NCI-H69 (cell line): ENCODE measurements around the gene KLK6.

Source experiments
- DNase-seq: peaks from one replicate; lab custom pipeline; 2025; lab: John Stamatoyannopoulos, UW

Gene KLK6

DNA sequence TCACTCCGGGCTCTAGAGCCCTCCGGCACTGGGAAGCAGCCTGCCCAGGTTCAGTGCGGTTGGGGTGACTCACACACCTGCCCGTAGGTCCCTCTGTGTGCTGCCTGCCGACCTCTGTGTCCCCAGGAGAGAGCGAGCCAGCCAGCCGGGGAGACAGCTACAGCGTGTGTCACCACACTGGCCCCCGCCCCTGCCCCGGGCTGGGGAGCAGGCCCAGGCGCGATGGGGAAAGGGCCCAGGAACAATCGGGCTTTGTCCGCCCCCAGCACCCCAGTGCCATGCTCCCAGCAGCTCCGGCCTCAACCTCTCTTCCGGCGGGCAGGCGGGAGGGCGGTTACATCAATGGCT is at the start of gene KLK6:
Gene KLK6, minus strand, starts transcription at position 179 of the 348 bp plus-strand sequence. CDS start 1,487 bp downstream, outside the sequence.
- no peak for DNase-seq

DNA sequence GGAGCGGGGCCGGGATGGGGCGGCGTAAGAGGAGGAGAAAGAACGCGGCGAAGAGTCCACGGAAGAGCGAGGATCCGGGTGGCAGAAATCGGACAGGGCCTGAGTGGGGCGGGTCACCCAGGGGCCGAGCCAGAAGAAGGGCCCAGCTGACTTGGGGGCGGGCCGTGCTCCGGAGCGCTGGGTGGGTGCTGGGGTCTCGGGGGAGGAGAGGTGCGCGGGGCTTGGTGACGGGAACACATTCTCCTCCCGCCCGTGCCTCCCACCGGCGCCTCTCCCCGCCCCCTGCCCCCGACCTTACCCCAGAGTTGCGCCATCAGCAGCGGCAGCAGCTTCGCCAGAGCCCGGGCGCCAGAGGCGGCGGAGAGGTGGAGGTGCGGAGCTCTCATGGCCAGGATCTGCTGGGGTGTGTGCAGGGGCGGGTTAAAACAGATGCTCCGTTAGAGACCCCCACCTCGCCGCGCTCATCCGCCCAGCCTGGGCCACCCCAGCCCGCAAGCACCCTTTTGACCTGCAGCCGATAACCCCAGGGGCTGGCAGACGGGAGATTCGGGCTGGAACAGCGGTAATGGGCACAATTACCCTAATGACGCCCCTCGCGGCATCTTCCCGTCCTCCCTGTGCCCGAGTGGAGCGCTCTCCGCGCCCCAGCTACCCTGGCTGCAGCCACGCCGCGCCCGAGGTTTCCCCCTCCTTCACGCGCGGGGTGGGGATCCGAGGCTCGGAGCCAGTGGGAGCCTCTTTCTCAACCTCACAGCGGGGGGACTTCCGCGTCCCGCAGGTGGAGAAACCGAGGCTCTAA is 49.6 kb upstream of the KLK6 start:
- DNase-seq, result peak; percentile 39

DNA sequence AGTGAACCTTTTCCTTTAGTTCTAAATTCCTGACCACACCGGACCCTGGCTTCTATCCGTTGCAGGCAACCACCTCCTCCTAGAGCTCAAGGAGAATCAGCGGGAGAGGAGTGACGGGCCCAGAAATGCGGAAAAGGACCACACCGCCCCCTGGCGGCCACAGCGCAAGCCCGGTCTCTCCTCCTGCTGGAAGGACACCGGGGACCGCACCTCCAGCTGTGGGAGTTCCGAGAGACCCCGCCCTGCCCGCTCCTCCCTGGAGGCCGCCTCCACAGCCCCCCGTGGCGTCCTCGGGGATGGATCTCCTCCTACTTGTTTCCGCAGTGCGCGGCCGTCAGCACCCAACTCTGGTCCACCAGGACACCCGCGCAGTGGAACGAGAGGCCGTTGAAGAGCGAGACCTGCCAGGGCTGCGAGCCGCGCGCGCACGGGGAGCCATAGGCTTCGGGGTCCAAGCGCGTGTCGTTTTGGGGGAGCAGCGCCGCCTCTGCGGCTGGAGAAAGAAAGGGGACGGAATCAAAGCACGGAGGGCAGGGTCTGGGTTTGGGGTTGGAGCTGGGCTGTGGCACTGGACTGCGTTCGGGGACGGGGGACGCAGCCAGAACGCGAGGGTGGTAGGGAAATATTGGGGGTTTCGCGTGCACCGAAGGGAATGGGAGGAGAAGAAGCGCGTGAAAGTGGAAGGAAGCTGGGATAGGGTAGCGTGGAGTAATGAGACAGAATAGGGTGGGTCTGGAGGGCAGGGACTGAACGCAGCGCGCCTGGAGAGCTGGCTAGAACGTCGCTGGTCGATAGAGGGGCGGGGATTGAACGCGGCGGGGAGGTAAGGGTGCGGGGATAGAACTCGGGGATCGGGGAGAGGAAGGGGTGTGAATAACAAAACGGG is 47.6 kb upstream of the KLK6 start:
- peak; percentile 71 for DNase-seq

DNA sequence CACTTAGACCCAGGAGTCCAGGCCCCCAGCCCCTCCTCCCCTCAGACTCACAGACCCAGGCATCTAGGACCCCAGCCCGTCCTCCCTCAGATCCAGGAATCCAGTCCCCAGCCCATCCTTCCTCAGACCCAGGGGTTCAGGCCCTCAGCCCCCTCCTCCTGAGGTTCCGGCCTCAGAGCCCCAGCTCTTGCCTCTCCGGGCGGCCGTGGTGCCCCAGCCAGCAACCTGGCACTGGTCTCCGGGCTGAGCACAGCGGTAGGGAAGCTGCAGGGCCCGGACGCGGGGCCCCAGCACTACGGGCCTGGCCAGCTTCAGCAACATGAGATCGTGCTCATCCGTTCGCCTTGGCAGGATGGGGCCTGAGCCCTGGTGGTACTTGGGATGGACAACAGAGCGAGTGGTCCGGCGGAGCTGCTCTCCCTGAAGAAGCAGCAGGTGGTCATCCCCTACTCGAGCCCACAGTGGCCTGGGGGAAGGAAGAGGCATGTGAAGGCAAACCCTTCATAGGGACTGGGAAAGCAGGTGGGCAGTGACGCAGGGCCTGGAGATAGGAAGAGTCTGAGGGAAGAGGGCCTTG is 46.4 kb upstream of the KLK6 start:
- no peak for DNase-seq

DNA sequence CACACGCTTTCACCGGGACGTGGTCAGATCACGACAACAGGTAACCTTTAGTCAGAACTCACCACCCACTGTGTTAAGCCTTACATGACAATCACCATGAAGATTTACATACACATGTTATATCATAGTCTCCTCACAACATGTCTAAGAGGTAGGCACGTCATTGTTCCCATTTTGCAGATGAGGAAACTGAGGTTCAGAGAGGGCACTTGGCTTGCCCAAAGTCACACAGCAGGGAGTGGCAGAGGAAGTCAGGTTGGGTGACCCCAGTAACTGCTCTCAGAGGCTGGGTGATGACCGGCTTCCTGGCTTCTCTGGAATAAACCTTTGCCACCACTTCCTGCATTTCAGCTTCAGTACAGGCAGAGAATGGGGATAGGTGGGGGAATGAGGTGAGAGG is 44.9 kb upstream of the KLK6 start:
- DNase-seq, result no peak

DNA sequence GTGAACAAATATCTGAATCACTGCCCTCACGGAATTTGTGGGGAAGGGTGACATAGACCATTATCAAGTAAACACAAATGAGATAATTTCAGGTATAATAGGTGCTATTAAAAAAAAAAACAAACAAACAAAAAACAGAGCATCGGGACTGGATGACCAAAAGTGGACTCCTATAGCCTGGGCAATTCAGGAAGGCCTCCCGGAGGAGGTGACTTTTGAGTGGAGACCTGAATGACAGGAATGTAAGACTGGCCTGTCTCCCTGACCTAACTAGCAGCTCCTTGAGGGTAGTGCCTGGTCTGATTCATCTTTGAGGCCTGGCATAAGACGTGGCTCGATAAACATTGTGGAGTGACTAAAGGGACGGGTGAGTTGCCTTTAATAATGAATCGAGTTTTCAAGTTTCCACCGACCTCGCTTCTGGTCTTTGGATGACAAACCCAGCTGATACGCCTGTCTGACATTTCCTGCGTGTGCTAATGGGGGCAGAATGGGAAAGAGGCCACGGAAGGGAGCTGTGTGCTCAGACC is 43.3 kb upstream of the KLK6 start:
- DNase-seq, result no peak

DNA sequence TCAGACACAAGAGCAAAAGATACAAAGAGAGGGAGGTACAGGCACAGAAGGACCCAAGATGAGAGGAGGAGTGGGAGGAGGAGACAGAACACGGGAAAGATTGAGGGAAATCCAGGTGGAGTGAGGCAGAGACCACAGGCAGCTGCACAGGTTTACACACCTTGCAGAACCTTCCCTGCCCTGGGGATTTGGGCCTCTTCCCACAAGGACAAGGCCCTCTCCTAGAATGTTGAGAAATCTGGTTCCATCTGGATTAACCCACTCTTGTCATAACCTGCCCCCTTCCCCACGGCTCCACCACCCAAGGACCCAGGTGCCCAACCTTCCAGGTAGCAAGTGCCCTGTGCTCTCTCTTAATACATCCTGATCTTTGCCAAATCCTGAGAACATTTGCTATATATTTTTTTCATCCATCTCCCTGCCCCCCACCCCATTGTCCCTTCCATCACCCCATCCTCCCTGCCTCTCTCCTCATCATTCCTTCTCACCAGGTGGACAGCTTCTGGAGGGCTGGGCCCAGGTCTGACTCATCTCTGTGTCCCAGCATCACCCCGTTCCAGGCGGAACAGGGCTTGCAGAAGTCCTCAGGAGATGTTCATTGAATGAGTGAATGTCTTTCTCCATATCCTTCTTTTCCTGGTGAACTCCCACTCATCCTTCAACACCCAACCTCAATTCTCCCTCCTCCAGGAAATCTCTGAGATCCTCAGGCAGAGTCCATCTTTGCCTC is 40.8 kb upstream of the KLK6 start:
- DNase-seq, result no peak

DNA sequence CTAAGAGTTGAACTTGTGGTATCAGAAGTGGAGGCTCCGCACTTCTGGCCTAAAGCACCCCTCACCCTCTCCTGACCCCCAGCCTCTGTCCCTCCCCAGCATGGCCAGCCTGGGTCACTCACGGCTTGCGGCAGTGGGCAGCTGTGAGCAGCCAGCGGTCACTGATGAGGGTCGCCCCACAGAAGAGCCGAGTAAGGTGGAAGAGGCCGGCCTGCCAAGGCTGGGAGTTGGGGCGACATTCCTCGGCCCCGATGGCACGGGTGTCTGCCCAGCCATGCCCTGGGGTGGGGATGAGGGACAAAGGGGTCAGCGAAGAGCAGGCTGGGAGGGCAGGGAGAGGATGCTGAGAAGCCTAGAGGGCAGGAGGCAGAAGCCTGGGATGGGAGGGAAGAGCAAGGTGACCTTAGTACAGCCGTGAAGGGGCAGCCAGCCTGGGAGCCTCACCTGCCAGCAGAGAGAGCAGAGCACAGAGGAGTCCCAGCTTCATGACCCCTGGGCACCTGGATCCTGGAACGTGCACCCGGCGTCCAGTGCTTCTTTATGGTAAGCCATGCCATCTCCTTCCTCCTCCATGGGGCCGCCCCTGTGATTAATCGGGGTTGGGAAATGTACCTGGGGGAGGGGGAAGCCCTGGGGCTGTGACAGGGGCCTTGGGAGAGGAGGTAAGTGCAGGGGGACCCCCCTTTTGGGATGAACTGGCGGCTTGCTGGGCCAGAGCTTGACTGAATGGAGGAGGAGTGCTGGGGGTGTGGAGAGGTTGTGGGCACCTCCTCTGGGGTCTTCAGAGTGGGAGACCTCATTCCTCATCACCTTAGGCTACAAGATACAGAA is 39.9 kb upstream of the KLK6 start:
- DNase-seq, result no peak

DNA sequence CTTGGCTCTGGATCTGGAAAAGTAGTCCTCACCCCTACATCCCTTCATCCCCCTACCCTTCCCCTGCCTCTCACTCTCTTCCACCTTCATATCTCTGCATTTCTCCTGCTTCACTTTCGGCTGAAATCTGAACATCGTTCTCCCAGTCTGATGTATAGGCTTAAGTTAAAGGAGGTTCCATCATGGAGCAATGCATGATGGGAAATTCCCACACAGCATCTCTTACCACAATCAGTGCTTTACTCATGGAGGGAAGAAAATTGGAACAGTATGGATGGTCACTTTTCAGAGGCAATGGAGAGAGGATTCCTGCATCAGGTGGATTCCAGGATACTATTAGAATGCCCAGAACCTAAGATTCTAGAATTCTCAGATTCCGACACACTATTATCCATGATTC is 38.1 kb upstream of the KLK6 start:
- DNase-seq, result no peak

DNA sequence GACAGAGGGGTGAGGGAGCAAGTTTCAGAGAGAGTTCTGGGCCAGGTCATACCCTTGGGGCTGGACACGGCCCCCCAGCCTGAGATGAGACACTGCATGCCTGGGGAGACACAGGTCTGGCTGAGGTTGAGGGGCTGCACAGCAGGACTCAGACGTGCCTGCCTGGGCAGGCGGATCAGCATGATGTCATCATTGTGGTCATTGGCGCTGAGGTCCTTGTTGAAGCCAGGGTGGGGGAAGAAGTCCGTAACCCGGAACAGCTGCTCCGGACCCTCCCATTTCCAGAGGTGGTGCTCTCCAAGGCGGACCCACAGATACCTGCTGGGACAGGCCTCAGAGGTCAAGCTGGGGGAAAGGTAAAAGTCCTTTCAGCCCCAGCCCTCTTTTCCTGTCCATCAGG is 37.0 kb upstream of the KLK6 start:
- DNase-seq, result no peak

DNA sequence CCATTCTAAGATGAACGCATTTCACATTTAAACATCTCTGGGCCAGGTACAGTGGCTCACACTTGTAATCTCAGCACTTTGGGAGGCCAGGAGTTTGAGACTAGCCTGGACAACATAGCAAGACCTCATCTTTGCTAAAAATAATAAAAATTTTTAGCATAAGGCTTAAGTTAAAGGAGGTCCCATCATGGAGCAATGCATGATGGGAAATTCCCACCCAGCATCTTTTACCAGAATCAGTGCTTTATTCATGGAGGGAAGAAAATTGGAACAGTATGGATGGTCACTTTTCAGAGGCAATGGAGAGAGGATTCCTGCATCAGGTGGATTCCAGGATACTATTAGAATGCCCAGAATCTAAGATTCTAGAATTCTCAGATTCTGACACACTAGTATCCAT is 35.9 kb upstream of the KLK6 start:
- DNase-seq, result no peak

DNA sequence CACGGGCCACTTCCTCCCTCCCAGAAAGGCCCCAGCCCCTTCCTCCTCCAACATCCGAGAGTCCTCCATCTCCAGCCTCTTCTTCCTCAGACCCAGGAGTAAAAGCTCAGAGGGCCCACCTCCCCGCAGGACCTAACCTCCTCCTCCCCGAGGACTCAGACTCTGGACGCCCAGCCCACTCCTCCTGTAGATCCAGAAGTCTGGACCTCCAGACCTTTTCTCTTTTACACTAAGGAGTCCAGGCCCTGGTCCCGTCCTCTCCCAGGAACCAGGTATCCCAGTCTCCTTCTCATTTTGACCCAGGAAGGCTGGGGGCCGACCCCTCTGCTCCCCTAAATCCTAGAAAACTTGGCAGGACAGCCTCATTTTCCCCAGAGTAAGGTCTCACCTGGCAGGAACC is 33.9 kb upstream of the KLK6 start:
- no peak for DNase-seq

DNA sequence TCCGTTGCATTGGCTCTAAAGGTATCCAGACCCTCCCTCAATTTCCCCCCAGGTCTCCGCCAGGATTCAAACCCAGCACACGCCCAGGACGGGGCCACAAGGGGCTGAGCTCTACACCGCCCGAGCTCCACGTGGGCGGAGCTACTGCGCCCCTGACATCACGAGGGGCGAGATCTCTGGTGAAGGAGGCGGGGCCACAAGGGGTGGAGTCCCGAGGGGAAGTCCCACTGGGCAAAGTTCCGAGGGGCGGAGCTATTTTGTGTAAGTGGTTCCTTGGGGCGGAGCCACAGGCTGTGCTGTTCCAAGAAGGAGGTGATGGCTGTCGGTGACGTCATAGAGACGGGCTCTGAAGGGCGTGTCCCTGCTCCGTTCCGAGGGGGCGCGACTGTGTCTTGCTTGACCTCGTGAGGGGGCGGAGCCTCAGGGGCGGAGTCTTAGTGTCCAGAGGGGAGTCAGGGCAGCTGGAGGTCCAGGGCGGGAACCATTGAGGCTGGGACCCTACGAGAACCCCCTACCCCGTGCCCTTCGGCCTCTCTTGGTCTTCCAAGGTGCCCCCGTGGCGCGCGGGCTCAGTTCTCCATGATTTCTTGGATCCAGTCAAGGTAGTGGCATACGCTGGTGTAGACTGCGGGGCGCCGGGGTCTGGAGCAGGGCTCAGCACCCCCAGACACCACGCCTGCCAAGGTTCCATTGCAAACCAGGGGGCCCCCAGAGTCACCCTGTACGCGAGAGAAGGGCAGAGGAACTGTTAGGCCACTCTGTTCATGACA is 33.3 kb upstream of the KLK6 start:
- DNase-seq, result peak; percentile 52

DNA sequence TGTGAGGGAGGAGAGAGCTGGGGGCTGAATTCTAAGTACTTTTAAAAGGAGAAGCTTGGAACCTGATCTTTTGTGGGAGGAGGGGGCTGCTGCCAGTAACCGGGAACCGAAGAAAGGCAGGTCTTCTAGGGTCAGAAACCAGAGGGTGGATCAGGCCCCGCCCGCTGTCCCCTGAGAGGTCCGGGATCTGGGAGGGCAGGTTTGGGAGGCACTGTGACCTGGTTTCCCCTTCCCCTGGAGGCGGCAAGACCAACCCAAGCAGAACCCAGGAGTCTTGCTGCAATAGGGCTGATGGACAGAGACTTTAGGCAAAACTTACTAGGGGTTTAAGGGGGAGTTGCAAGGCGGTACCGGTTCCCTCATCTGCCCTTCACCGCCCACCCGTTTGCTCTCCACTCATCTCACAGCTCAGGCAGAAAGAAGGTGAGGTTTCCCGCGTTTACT is 32.7 kb upstream of the KLK6 start:
- DNase-seq, result no peak

DNA sequence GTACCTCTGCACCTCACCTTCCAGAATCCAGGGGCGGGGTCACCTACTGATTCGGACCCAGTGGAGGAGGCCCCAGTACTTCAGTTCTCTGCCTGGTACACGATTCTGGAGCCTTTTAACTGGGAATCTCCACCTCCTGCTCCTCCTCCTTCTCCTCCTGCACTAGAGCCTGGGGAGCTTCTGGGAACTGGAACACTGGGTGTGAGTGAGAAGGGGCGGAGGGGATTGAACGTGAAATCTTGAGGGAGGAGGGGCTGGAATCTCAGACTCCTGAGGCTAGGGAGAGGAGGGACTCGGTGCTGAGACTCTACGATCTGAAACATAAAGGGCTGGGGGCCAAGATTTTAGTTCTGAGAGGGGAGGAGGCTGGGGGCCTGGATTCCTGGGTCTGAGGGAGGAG is 32.1 kb upstream of the KLK6 start, which contains the start of gene KLK8:
Gene KLK8, minus strand, starts transcription at position 90 of the 400 bp plus-strand sequence. CDS start 437 bp downstream, outside the sequence.
- no peak for DNase-seq

DNA sequence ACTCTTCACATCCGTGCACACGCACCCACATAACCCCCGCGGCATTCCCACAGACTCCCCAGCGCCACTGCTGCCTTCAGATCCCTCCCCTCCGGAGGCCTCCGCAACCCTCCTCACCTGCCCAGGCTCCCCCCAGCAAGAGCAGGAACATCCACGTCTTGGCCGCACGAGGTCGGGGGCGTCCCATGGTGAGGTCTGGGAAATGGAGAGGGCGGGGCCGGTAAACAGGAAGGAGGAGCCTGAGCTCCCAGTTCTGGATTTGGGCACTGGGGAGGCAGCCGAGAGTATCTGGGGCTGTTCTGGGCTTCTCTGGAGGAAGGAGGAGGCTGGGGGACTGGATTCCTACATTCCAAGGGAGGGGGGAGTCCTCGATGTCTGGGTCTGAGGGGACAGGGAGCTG is 31.6 kb upstream of the KLK6 start:
- no peak for DNase-seq

DNA sequence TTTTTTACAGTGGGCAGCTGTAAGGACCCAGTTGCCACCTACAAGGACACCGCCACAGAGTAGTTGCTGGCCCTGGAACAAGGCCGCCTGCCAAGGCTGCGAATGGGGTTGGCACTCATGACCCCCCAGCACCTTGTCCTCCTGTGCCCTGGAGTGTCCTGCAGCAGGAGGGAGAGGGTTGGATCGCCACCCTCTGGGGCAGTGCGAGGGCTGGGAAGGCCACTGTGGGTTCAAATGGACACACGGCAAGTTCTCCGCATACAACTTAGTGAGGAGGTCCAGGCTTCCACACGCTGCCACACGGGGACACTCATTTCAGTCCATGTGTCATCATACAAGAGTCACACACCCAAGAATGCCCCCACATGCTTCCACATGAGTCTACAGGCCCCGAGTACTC is 31.0 kb upstream of the KLK6 start:
- no peak for DNase-seq

DNA sequence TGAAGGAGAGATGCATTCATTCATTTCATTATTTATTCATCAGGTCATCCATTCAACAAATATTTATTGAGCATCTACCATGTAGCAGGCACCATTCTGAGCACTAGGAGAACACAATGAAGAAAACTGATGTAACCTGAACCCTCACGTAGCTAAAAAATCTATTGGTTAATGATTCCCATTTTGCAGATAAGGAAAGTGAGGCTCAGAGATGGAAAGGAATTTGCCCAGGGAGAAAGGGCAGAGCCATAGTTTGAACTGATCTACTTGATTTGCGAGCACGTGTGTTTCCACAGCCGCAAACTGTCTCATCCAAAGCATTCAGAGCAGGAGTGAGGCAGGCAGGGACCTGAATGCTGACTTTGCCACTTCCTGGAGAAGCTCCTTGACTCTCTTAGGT is 29.3 kb upstream of the KLK6 start:
- no peak for DNase-seq

DNA sequence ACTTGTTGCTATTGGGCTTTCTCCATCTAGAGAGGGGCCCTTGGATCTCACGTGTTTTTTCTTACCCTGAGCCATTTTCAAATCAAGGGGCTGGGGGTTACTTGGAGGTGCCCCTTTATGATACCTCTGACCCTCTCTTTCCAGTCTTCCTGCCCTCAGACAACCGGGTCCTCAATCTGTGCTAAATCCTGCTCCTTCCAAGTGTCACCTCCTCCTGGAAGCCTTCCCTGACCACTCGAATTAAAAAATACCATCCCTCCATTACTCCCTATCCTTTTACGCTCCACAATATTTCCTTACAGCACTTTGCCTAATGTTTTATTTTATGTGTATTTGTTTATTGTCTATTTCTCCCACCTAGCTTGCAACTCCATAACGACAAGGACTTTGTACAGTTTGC is 28.7 kb upstream of the KLK6 start:
- no peak for DNase-seq

DNA sequence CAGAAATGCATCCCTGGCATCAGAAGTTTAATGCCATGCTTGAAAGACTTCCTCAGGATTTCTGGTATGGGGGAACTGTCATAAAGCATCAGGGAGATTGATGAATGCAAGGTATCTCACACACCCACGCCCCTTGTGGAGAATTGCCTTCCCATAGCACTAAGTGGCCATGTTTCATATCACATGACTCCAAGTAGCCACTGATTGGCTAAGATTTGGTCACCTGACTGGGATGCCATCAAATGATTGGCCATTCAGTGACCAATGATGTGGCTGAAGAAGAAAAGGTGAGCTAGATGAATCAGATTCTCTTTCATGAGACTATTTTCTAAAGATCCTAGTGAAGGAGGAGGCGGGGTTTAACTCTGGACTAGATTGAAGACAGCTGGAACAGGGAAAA is 24.7 kb upstream of the KLK6 start:
- peak; percentile 4 for DNase-seq
